Parathyroid adenoma (tissue), 2 donors: ENCODE results near the gene THOP1.

ENCODE experiments used
- H2AFZ ChIP-seq: fragments of 300-600 bp; sonication (generic); one replicate; pipeline ENCODE4 v1.7.0; 2017; ENCODE audit warnings: antibody characterized with exemption, mild to moderate bottlenecking
- H3K27ac ChIP-seq: fragments of 300-600 bp; sonication (generic); one replicate; pipeline ENCODE4 v1.7.0; 2017
- H3K27me3 ChIP-seq: fragments of 300-600 bp; sonication (generic); one replicate; pipeline ENCODE4 v1.7.0; 2017; ENCODE audit warnings: low read length; ENCODE audit not compliant: control insufficient read depth, insufficient read depth
- H3K36me3 ChIP-seq: fragments of 300-600 bp; sonication (generic); one replicate; pipeline ENCODE4 v1.7.0; 2017; ENCODE audit warnings: low read length; ENCODE audit not compliant: control insufficient read depth, insufficient read depth
- H3K4me1 ChIP-seq: fragments of 300-600 bp; sonication (generic); one replicate; pipeline ENCODE4 v1.7.0; 2017; ENCODE audit warnings: control low read depth
- H3K4me2 ChIP-seq: fragments of 300-600 bp; sonication (generic); one replicate; pipeline ENCODE4 v1.7.0; 2017; ENCODE audit warnings: low read length
- H3K4me3 ChIP-seq: fragments of 300-600 bp; sonication (generic); one replicate; pipeline ENCODE4 v1.7.0; 2017; ENCODE audit warnings: low read depth, low read length
- H3K79me2 ChIP-seq: fragments of 300-600 bp; sonication (generic); one replicate; pipeline ENCODE4 v1.7.0; 2017; ENCODE audit warnings: control low read depth
- H3K9ac ChIP-seq: fragments of 300-600 bp; sonication (generic); one replicate; pipeline ENCODE4 v1.7.0; 2017; ENCODE audit warnings: mild to moderate bottlenecking
- H3K9me3 ChIP-seq: fragments of 300-600 bp; sonication (generic); one replicate; pipeline ENCODE4 v1.7.0; 2017; ENCODE audit warnings: low read length; ENCODE audit not compliant: control insufficient read depth
- TF ChIP-seq, protein P1 (sequence below): fragments of 300-600 bp; sonication (generic); IDR thresholded peaks from one replicate; pipeline ENCODE4 v1.7.0; 2017; ENCODE audit warnings: antibody characterized with exemption, mild to moderate bottlenecking
- donor health status: primary hyperparathyroidism.

Gene THOP1

DNA sequence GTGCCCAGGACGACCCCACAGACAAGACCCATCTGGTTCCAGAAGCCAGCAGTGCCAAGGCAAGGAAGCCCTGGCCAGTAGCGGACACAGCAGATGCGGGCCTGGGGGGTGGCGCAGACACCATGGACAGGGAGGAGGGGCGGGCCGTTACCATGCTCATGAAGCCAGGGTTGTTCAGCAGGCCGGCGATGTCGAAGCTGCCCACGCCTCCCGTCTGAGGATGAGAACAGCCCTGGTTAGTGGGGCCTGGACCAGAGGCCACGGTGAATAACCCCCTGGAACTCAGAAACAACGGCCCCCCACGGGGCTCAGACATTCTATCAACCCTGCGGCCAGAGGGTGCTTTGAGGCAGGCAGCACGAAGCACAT is 24.0 kb upstream of the THOP1 start:
- H3K4me3 ChIP-seq = no peak overlapping the region
- no peak overlapping the region for H3K27ac ChIP-seq

DNA sequence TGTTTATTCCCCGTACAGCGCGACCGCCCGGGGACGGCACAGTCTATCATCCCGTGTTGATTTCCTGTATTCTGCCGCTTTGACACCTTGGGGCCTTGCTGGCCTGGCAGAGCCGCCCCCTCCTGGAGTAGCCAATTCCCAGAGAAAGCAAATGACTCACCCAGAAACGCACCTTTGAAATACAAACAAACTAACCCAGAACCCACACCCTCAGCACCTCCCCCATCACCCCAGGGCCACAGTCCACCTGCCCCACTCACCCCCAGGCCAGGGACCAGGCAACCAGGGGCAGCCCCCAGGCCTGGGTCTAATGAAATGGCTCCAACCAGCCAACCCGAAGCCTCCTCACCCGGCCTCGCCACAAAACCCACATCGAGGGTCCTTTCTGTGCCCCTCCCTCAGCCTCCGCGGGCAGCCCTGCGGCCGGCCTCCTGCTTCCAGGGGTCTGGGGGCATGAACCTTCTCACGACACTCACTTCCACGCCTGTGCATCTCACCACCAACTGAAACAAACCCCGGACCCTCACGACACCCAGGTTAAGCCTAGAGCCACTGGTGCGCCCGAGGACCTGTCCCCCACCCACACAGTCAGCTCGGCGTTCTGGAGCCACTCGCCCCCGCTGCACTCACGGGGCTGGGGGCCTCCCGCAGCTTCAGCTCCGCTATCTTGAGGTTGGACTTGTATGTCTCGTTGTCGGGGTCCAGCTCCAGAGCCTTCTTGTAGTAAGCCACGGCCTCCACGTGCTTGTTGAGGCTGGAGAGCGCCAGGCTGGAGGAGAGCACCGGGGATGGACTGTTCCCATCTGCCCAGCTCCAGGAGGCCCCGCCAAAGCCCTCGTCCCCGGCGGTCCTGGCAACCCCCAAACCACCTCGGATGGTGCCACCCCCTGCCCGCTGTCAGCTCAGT is 23.2 kb upstream of the THOP1 start:
- H2AFZ ChIP-seq = no peak overlapping the region
- H3K27me3 ChIP-seq = no peaks in the 10 kb centered on the region
- no peak overlapping the region for H3K9ac ChIP-seq
- H3K4me2 ChIP-seq = no peak overlapping the region
- no peaks in the 10 kb centered on the region for H3K9me3 ChIP-seq
- no peaks in the 10 kb centered on the region for H3K4me1 ChIP-seq
- no peak overlapping the region for H3K4me3 ChIP-seq
- peaks cover 2% of the 10 kb centered on the region for H3K36me3 ChIP-seq
- H3K79me2 ChIP-seq = peaks cover 10% of the 10 kb centered on the region
- TF ChIP-seq, protein P1, sequence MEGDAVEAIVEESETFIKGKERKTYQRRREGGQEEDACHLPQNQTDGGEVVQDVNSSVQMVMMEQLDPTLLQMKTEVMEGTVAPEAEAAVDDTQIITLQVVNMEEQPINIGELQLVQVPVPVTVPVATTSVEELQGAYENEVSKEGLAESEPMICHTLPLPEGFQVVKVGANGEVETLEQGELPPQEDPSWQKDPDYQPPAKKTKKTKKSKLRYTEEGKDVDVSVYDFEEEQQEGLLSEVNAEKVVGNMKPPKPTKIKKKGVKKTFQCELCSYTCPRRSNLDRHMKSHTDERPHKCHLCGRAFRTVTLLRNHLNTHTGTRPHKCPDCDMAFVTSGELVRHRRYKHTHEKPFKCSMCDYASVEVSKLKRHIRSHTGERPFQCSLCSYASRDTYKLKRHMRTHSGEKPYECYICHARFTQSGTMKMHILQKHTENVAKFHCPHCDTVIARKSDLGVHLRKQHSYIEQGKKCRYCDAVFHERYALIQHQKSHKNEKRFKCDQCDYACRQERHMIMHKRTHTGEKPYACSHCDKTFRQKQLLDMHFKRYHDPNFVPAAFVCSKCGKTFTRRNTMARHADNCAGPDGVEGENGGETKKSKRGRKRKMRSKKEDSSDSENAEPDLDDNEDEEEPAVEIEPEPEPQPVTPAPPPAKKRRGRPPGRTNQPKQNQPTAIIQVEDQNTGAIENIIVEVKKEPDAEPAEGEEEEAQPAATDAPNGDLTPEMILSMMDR = no peak
- H3K27ac ChIP-seq = no peak overlapping the region

More for the DNA sequence above, 24.0 kb upstream of the THOP1 start:
- H3K9me3 ChIP-seq = no peaks in the 10 kb centered on the region
- no peaks in the 10 kb centered on the region for H3K4me1 ChIP-seq
- no peak overlapping the region for H3K4me2 ChIP-seq
- TF ChIP-seq, protein P1 = no peak
- no peak overlapping the region for H3K9ac ChIP-seq
- no peaks in the 10 kb centered on the region for H3K27me3 ChIP-seq
- no peak overlapping the region for H2AFZ ChIP-seq
- H3K79me2 ChIP-seq = peaks cover 8% of the 10 kb centered on the region
- H3K36me3 ChIP-seq = peaks cover 2% of the 10 kb centered on the region

DNA sequence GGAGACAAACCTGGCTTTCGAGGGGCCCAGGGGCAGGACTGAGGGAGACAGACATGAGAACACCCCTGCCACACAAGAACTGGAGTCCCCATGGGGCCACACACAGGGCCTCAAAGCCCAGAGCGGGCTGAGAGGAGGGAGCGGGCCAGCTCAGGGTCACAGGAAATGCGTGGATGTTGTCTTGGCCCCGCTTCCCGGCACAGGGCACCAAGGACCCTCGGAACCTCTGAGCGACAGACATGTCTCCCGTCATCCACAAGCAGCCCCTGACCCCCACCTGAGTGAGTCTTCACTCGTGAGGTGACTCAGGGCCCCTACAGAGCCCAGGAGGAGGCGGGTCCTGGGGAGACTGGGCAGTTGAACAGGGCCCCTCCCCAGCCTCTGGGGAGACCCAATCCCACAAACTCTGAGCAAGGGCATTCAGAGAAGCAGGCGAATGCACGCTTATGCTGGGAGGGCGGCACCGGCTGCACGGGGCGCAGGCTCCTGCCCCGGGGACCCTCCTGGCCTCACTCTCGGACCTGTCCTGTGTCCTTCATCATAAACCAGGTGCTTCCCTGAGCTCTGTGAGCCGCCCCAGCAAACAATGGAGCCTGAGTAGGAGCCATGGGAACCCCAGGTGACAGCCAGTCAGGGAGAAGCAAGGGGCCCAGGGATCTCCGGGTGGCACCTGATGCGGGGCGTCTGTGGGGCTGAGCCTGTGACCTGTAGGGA is 22.4 kb upstream of the THOP1 start:
- no peak overlapping the region for H2AFZ ChIP-seq
- TF ChIP-seq, protein P1 = no peak
- no peak overlapping the region for H3K4me3 ChIP-seq
- H3K27ac ChIP-seq = no peak overlapping the region
- H3K36me3 ChIP-seq = peaks cover 2% of the 10 kb centered on the region
- H3K4me2 ChIP-seq = no peak overlapping the region
- H3K4me1 ChIP-seq = no peaks in the 10 kb centered on the region
- H3K27me3 ChIP-seq = no peaks in the 10 kb centered on the region
- H3K9me3 ChIP-seq = no peaks in the 10 kb centered on the region
- peaks cover 15% of the 10 kb centered on the region for H3K79me2 ChIP-seq
- H3K9ac ChIP-seq = no peak overlapping the region

DNA sequence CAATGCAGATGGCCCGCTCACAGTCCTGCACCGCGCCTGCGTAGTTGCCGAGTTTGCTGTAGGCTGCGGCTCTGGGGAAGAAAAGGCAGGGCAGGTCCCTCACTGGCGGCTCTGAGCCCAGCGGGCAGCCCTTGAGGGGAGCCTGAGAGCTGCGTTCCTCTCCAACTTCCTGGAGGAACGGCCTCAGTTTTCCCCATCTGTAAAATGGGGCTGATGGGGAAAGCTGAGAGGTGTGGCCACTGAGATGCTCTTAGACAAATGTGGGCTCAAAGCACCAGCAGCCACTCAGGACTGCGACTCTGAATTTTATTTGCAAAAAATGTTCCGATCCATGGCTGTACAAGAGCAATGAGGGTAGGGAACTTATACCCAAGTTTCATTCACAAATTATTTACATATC is 21.6 kb upstream of the THOP1 start:
- Histone ChIP-seq H3K36me3 (peaks cover 2% of the 10 kb centered on the region), H2AFZ (no peak overlapping the region)

More for the DNA sequence above, 21.6 kb upstream of the THOP1 start:
- Histone ChIP-seq H3K79me2 (peaks cover 18% of the 10 kb centered on the region), H3K27me3 (no peaks in the 10 kb centered on the region), H3K4me3 (no peak overlapping the region), H3K9ac (no peak overlapping the region), H3K9me3 (no peaks in the 10 kb centered on the region), H3K27ac (no peak overlapping the region), H3K4me2 (no peak overlapping the region), H3K4me1 (no peaks in the 10 kb centered on the region)
- TF ChIP-seq, protein P1 = no peak
